Central memory CD8-positive, alpha-beta T cell (primary cell): ENCODE data around the gene ZCCHC7.
"Not testable (repeated sequence)": the region's sequence is repeated elsewhere in the genome, so short reads cannot be mapped to it uniquely, and the experiment has no call there.

Source experiments
- ATAC-seq: fragments of 150-1000 bp; cut with Tn5 transposase; replicated peaks from 2 replicates; pipeline ENCODE4 v1.10.0; 2022; ENCODE audit warnings: mild to moderate bottlenecking, moderate FRiP score, moderate number of reproducible peaks; ENCODE audit not compliant: poor library complexity, severe bottlenecking; ENCODE audit errors: extremely low read depth
- DNase-seq, 2 donors: peaks; one replicate each; pipeline ENCODE4 v3.0.0; 2021; ENCODE audit warnings: low spot score in 2 of 2
- H3K27ac Mint-ChIP-seq: one replicate; pipeline ENCODE4 v1.8.0; 2022; ENCODE audit warnings: low read depth, mild to moderate bottlenecking, moderate library complexity, mixed read lengths
- H3K27me3 Mint-ChIP-seq: one replicate; pipeline ENCODE4 v1.8.0; 2022; ENCODE audit warnings: mixed read lengths
- H3K36me3 Mint-ChIP-seq: one replicate; pipeline ENCODE4 v1.8.0; 2022; ENCODE audit warnings: mild to moderate bottlenecking, moderate library complexity, mixed read lengths; ENCODE audit not compliant: insufficient read depth
- H3K4me1 Mint-ChIP-seq: one replicate; pipeline ENCODE4 v1.8.0; 2022; ENCODE audit warnings: mixed read lengths
- H3K4me3 Mint-ChIP-seq: one replicate; pipeline ENCODE4 v1.8.0; 2022; ENCODE audit warnings: mild to moderate bottlenecking, moderate library complexity, mixed read lengths
- H3K9me3 Mint-ChIP-seq: one replicate; pipeline ENCODE4 v1.8.0; 2022; ENCODE audit warnings: mixed read lengths

Gene ZCCHC7

GRCh38 chr9:37395229-37395628, 274.9 kb downstream of the ZCCHC7 start:
- no peaks in the 10 kb centered on the region for H3K36me3 Mint-ChIP-seq
- H3K27me3 Mint-ChIP-seq: no peaks in the 10 kb centered on the region
- DNase-seq (no peak), ATAC-seq (no peak)
- H3K27ac Mint-ChIP-seq: no peak overlapping the region
- no peak overlapping the region for H3K4me3 Mint-ChIP-seq
- H3K4me1 Mint-ChIP-seq: no peaks in the 10 kb centered on the region
- H3K9me3 Mint-ChIP-seq: no peaks in the 10 kb centered on the region

DNA sequence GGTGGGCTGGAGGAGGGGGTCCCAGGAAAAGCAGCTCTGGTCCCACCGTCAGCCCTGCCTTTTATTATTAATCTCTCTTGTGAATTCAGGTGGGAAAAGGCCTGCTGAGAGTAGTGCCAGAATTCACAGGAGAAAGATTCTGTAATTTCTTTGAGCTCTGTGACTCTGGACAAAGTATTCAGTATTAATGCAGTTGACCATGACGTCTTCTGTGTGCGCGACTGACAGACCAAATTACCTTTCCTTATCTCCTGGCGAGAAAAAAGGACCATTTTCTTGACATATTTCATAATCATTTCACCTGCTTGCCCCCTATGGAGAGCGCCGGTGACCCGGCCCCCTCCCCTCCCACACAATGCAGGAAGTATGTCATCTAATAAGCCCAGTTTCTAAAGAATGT, 275.3 kb downstream of the ZCCHC7 start:
- Mint-ChIP-seq H3K4me3 (no peak overlapping the region), H3K4me1 (no peaks in the 10 kb centered on the region), H3K9me3 (no peaks in the 10 kb centered on the region), H3K27me3 (no peaks in the 10 kb centered on the region), H3K36me3 (no peaks in the 10 kb centered on the region), H3K27ac (no peak overlapping the region)
- no peak for DNase-seq
- no peak for ATAC-seq

DNA sequence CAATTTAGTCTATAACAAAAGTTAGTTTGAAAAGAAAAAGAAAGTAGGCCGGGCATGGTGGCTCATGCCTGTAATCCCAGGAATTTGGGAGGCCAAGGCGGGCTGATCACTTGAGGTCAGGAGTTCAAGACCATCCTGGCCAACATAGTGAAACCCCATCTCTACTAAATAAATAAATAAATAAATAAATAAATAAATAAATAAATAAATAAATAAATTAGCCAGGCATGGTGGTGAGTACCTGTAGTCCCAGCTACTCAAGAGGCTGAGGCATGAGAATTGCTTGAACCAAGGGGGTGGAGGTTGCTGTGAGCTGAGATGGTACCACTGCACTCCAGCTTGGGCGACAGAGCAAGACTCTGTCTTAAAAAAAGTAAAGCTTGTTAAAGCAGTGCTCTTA, 277.6 kb downstream of the ZCCHC7 start:
- H3K4me3 Mint-ChIP-seq, H3K4me1 Mint-ChIP-seq, DNase-seq, H3K27ac Mint-ChIP-seq, H3K27me3 Mint-ChIP-seq, H3K9me3 Mint-ChIP-seq, H3K36me3 Mint-ChIP-seq, ATAC-seq: not testable (repeated sequence)

GRCh38 chr9:37398464-37399025, 278.2 kb downstream of the ZCCHC7 start:
- Mint-ChIP-seq H3K27ac (no peak overlapping the region), H3K4me1 (no peaks in the 10 kb centered on the region), H3K36me3 (peaks cover 2% of the 10 kb centered on the region), H3K9me3 (no peaks in the 10 kb centered on the region), H3K4me3 (no peak overlapping the region), H3K27me3 (no peaks in the 10 kb centered on the region)
- ATAC-seq: no peak
- DNase-seq: no peak

GRCh38 chr9:37399336-37399735, 279.0 kb downstream of the ZCCHC7 start:
- H3K36me3 Mint-ChIP-seq: peaks cover 2% of the 10 kb centered on the region
- H3K4me3 Mint-ChIP-seq: no peak overlapping the region
- no peak for DNase-seq
- no peaks in the 10 kb centered on the region for H3K9me3 Mint-ChIP-seq
- no peaks in the 10 kb centered on the region for H3K4me1 Mint-ChIP-seq
- no peak for ATAC-seq
- H3K27ac Mint-ChIP-seq: no peak overlapping the region
- H3K27me3 Mint-ChIP-seq: no peaks in the 10 kb centered on the region

DNA sequence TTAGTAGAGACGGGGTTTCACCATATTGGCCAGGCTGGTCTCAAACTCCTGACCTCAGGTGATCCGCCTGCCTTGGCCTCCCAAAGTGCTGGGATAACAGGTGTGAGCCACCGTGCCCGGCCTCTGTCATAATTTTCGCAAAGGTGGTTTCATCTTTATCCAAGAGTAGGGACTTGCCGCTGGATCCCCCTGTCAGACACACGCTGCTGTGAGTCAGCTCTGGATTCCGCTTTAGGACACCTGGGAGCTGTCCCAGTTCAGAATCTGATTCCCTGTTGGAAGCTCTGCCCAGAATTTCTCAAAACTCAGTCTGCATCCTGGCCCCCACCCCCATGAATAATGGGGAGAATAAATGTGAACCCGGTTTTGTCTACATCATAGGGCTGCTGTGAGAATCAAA, 284.2 kb downstream of the ZCCHC7 start:
- H3K4me3 Mint-ChIP-seq: no peak overlapping the region
- H3K27me3 Mint-ChIP-seq: no peaks in the 10 kb centered on the region
- no peak for ATAC-seq
- no peak for DNase-seq
- H3K9me3 Mint-ChIP-seq: no peaks in the 10 kb centered on the region
- H3K27ac Mint-ChIP-seq: no peak overlapping the region
- H3K36me3 Mint-ChIP-seq: peaks cover 5% of the 10 kb centered on the region
- H3K4me1 Mint-ChIP-seq: peaks cover 8% of the 10 kb centered on the region

- Mint-ChIP-seq H3K27ac (no peak overlapping the region), H3K9me3 (no peaks in the 10 kb centered on the region), H3K27me3 (no peaks in the 10 kb centered on the region), H3K36me3 (peaks cover 5% of the 10 kb centered on the region), H3K4me1 (peaks cover 9% of the 10 kb centered on the region), H3K4me3 (no peak overlapping the region)
- DNase-seq (no peak), ATAC-seq (no peak)
These were observed 285.0 kb downstream of the ZCCHC7 start for GRCh38 chr9:37405350-37405749.

DNA sequence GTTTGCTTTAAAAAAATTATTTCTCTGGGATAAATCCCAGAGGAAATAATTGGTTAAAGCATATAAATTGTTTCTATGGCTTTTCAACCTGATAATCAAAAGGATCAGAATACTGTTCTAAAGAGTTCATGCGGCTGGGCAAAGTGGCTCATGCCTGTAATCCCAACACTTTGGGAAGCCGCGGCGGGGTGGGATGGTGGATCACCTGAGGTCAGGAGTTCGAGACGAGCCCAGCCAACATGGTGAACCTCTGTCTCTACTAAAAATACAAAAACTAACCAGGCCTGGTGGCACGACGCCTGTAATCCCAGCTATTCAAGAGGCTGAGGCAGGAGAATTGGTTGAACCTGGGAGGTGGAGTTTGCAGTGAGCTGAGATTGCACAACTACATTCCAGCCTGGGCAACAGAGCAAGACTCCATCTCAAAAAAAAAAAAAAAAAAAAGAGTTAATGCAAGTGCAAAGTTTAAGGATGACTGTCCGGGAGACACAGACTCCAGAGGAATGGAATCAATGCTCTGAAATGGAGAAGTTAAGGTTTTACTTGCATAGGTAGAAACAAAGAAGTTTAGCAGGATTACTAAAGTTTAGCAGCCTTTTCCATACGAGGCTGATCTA, 285.5 kb downstream of the ZCCHC7 start:
- DNase-seq: no peak
- H3K4me3 Mint-ChIP-seq: no peak overlapping the region
- H3K27ac Mint-ChIP-seq: no peak overlapping the region
- H3K36me3 Mint-ChIP-seq: peaks cover 5% of the 10 kb centered on the region
- H3K4me1 Mint-ChIP-seq: peaks cover 9% of the 10 kb centered on the region
- no peaks in the 10 kb centered on the region for H3K9me3 Mint-ChIP-seq
- H3K27me3 Mint-ChIP-seq: no peaks in the 10 kb centered on the region
- ATAC-seq: no peak

DNA sequence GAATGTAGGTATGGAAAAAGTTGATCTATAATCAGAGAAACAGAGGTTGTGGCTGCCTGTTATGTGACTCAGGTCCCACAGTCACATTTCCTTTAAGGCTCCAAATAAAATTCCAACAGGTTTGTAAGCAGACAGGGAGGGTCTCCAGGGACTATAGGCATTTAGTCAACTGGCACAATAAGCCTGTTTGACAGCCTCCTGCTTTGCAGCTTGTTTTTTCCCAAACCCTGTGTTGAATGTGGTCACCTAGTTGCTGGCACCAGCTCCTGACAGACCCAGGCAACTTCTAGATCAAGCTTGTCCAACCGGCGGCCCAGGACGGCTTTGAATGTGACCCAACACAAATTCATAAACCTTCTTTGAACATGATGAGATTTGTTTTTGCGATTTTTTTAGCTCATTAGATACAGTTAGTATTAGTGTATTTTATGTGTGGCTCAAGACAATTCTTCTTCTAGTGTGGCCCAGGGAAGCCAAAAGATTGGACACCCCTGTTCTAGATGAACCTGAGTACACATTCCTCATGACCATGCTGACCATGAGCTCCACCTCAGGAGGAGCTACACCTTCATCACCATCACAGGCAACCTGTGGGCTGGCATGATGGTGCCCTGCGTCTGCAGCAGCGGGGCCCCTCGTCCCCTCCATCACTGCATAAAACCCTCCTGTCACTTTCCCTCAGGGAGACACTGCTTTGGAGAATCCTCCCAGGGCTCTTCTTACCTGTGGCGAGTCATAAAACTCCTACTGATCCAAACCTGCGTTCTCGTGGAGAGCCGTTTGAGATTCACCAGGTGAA, 286.4 kb downstream of the ZCCHC7 start:
- ATAC-seq: no peak
- Mint-ChIP-seq H3K27ac (no peak overlapping the region), H3K9me3 (no peaks in the 10 kb centered on the region), H3K36me3 (peaks cover 7% of the 10 kb centered on the region), H3K27me3 (no peaks in the 10 kb centered on the region), H3K4me1 (peaks cover 9% of the 10 kb centered on the region), H3K4me3 (no peak overlapping the region)
- no peak for DNase-seq

GRCh38 chr9:37407468-37407867, 287.1 kb downstream of the ZCCHC7 start:
- Mint-ChIP-seq H3K4me1 (peaks cover 9% of the 10 kb centered on the region), H3K27ac (no peak overlapping the region), H3K27me3 (no peaks in the 10 kb centered on the region), H3K36me3 (peaks cover 7% of the 10 kb centered on the region), H3K4me3 (no peak overlapping the region), H3K9me3 (no peaks in the 10 kb centered on the region)
- ATAC-seq: no peak
- no peak for DNase-seq
